Endothelial cell of umbilical vein (primary cell): Measurements from ENCODE around the gene ARPC3. TPM values are rescaled to one million over a fixed set of nuclear protein-coding genes. Genes with fewer than 3 reads are reported as not detected.
"Not testable (repeated sequence)": the region's sequence is repeated elsewhere in the genome, so short reads cannot be mapped to it uniquely, and the experiment has no call there.

Source experiments
- BruUV-seq: library from RNA; stranded (reverse); fragments of 400-500 nt; replicated peaks from 2 replicates; lab custom pipeline; 2021; lab: Mats Ljungman, UMichigan
- CTCF ChIA-PET: fragments of 300-600, 350-600 bp; sonication (Branson Sonifier 250); formaldehyde crosslinking; loops from one replicate; lab custom pipeline; 2021; ENCODE audit warnings: antibody characterized with exemption, inconsistent platforms; lab: Charles Lee
- POLR2A ChIA-PET: fragments of 300-600, 350-600 bp; sonication (Branson Sonifier 250); formaldehyde crosslinking; loops from one replicate; lab custom pipeline; 2021; ENCODE audit warnings: antibody characterized with exemption, inconsistent platforms; lab: Charles Lee
- DNase-seq: peaks from one replicate; pipeline ENCODE4 v3.0.0-alpha.2; 2011; ENCODE audit warnings: low read depth, low spot score
- FAIRE-seq: peaks from 2 replicates; lab custom pipeline; 2011; peaks lifted over from hg19 to GRCh38; lab: Jason Lieb, UNC
- H2AFZ ChIP-seq: 2 replicates; pipeline ENCODE4 v1.6.0; 2012; ENCODE audit warnings: low read depth, low read length, control low read depth, inconsistent platforms
- H3K27ac ChIP-seq: 2 replicates; pipeline ENCODE4 v1.5.1; 2011; ENCODE audit warnings: low read depth, mild to moderate bottlenecking, control low read depth, low read length, moderate library complexity; ENCODE audit not compliant: insufficient read depth
- H3K27me3 ChIP-seq, 2 experiments: 2 replicates each; pipeline versions ENCODE4 v1.6.0 to v1.6.1; 2011; ENCODE audit warnings: low read length in 2 of 2, mixed read lengths in 1 of 2; ENCODE audit not compliant: control insufficient read depth in 2 of 2, insufficient read depth in 2 of 2
- H3K36me3 ChIP-seq, 2 experiments: 2 replicates in 1 of 2; 3 replicates in 1 of 2; pipeline ENCODE4 v1.5.1; 2011; ENCODE audit warnings: low read length in 2 of 2, mild to moderate bottlenecking in 1 of 2, moderate library complexity in 1 of 2; ENCODE audit not compliant: control insufficient read depth in 2 of 2, insufficient read depth in 2 of 2; ENCODE audit errors: extremely low read depth in 1 of 2
- H3K4me1 ChIP-seq: 3 replicates; pipeline ENCODE4 v1.5.1; 2011; ENCODE audit warnings: mild to moderate bottlenecking, low read length; ENCODE audit not compliant: control insufficient read depth, insufficient read depth; ENCODE audit errors: extremely low read depth
- H3K4me2 ChIP-seq: 2 replicates; pipeline ENCODE4 v1.6.1; 2011; ENCODE audit warnings: low read length, control low read depth, mixed read lengths; ENCODE audit not compliant: insufficient read depth
- H3K4me3 ChIP-seq, 3 experiments: fragments of 200-600 bp in 1 of 3; sonication (generic), shearing (Covaris generic) in 1 of 3; replicated peaks in 1 of 3; 2 replicates each; pipeline ENCODE4 v1.5.1; 2011 to 2016; ENCODE audit warnings: control low read depth in 3 of 3, low read length in 3 of 3, mild to moderate bottlenecking in 2 of 3, inconsistent platforms in 1 of 3, low read depth in 1 of 3, moderate library complexity in 1 of 3; ENCODE audit not compliant: insufficient read depth in 1 of 3
- H3K79me2 ChIP-seq: 2 replicates; pipeline ENCODE4 v1.6.0; 2012; ENCODE audit warnings: low read length, inconsistent platforms; ENCODE audit not compliant: control insufficient read depth, insufficient read depth
- H3K9ac ChIP-seq: replicated peaks from 2 replicates; pipeline ENCODE3; 2011; ENCODE audit warnings: low read length, control low read depth; ENCODE audit not compliant: insufficient read depth; ENCODE audit errors: extremely low read depth
- H3K9me1 ChIP-seq: replicated peaks from 3 replicates; pipeline ENCODE4 v1.6.0; 2011; ENCODE audit warnings: mild to moderate bottlenecking, low read length; ENCODE audit not compliant: control insufficient read depth, insufficient read depth; ENCODE audit errors: extremely low read depth
- H3K9me3 ChIP-seq: replicated peaks from 2 replicates; pipeline ENCODE4 v1.5.1; 2012; ENCODE audit warnings: low read length, inconsistent platforms; ENCODE audit not compliant: control insufficient read depth, insufficient read depth
- H4K20me1 ChIP-seq: replicated peaks from 2 replicates; pipeline ENCODE3; 2011; ENCODE audit warnings: mild to moderate bottlenecking, low read length; ENCODE audit not compliant: control insufficient read depth, insufficient read depth; ENCODE audit errors: extremely low read depth
- dilution Hi-C: fragments of 300-500 bp; cut with MboI; formaldehyde crosslinking; loops from one replicate; pipeline ENCODE4 v1.15.0; 2019; ENCODE audit warnings: low sequenced_read_pairs; ENCODE audit not compliant: extremely low pct_ligation_motif_present
- intact Hi-C: fragments of 100-400 bp; cut with micrococcal nuclease; formaldehyde crosslinking; loops from one replicate; pipeline ENCODE4 v1.10.0; 2022
- polyA plus RNA-seq, 4 experiments: library from polyadenylated mRNA; depleted of rRNA in 3 of 4; stranded (reverse) in 3 of 4; unstranded in 1 of 4; fragments of >200 nt; gene quantifications; 2 replicates each; pipeline versions ENCODE4 v1.2.1 to v1.2.3, GENCODE V29; 2011 to 2012; ENCODE audit warnings: missing spikeins in 1 of 4
- total RNA-seq: library from RNA; stranded (reverse); gene quantifications from 2 replicates; pipeline ENCODE4 v1.2.3, GENCODE V29; 2021

The ARPC3 gene
- total and polyA plus RNA-seq, 2 donors (not counting 3 experiments of a cell fraction or from before 2014, with no cell fraction given) = 92.8 to 304 TPM

- H4K20me1 ChIP-seq, intact Hi-C loops, DNase-seq, H3K9me1 ChIP-seq, H2AFZ ChIP-seq, POLR2A ChIA-PET, H3K9ac ChIP-seq, H3K27ac ChIP-seq, H3K36me3 ChIP-seq, H3K4me1 ChIP-seq, FAIRE-seq, H3K9me3 ChIP-seq, H3K4me2 ChIP-seq, H3K4me3 ChIP-seq, CTCF ChIA-PET, BruUV-seq, H3K27me3 ChIP-seq, H3K79me2 ChIP-seq, dilution Hi-C loops: not testable (repeated sequence)
Observed at GRCh38 chr12:110410086-110410485, 40.1 kb downstream of the ARPC3 start.

- H3K36me3 ChIP-seq, H3K4me1 ChIP-seq, intact Hi-C loops, BruUV-seq, POLR2A ChIA-PET, dilution Hi-C loops, DNase-seq, CTCF ChIA-PET, H3K4me2 ChIP-seq, FAIRE-seq, H3K4me3 ChIP-seq, H3K27ac ChIP-seq, H4K20me1 ChIP-seq, H2AFZ ChIP-seq, H3K27me3 ChIP-seq, H3K9me3 ChIP-seq, H3K9ac ChIP-seq, H3K9me1 ChIP-seq: not testable (repeated sequence)
- peaks cover 31% of the 10 kb centered on the region for H3K79me2 ChIP-seq
Observed at GRCh38 chr12:110405126-110405662, 44.9 kb downstream of the ARPC3 start.
